ENCODE results near the gene AMH.

AMH gene

GRCh38 chr19:2236314-2237050 lies 12.6 kb upstream of the AMH start, which contains the start of the genes PLEKHJ1 and SF3A2:
PLEKHJ1 (minus strand) TSS chr19:2236329; CDS start chr19:2236248, 81 bp downstream.
SF3A2 (plus strand) TSS chr19:2236824; CDS start chr19:2243419, 6,595 bp downstream.
- peak; percentile 100 for DNase-seq

GRCh38 chr19:2237051-2237868 lies 11.9 kb upstream of the AMH start:
- no peak for DNase-seq

GRCh38 chr19:2237869-2238153 lies 11.3 kb upstream of the AMH start:
- DNase-seq, result no peak

- DNase-seq, result no peak
Measured at GRCh38 chr19:2239173-2239572, 9.9 kb upstream of the AMH start.

GRCh38 chr19:2239771-2240770 lies 9.1 kb upstream of the AMH start:
- DNase-seq, result peak; percentile 43

- DNase-seq, result no peak
Measured at GRCh38 chr19:2240881-2241760, 8.0 kb upstream of the AMH start.

- DNase-seq, result no peak
Measured at GRCh38 chr19:2242092-2242537, 7.0 kb upstream of the AMH start.

- no peak for DNase-seq
Measured at GRCh38 chr19:2242816-2243215, 6.3 kb upstream of the AMH start.

GRCh38 chr19:2243274-2244124 lies 5.6 kb upstream of the AMH start:
- DNase-seq, result no peak

- DNase-seq, result no peak
Measured at GRCh38 chr19:2244125-2244411, 5.1 kb upstream of the AMH start.

- DNase-seq, result no peak
Measured at GRCh38 chr19:2244486-2244885, 4.6 kb upstream of the AMH start.

- DNase-seq, result no peak
Measured at GRCh38 chr19:2245273-2245672, 3.9 kb upstream of the AMH start.

- DNase-seq, result no peak
Measured at GRCh38 chr19:2246014-2246620, 3.0 kb upstream of the AMH start.

- DNase-seq, result no peak
Measured at GRCh38 chr19:2246801-2247361, 2.2 kb upstream of the AMH start.

GRCh38 chr19:2247433-2248101 lies 1.6 kb upstream of the AMH start:
- no peak for DNase-seq

- DNase-seq, result no peak
Measured at GRCh38 chr19:2248136-2249009, 750 bp upstream of the AMH start.

GRCh38 chr19:2249880-2250765 lies 1.0 kb downstream of the AMH start:
- DNase-seq, result no peak

GRCh38 chr19:2250766-2251105 lies 1.6 kb downstream of the AMH start:
- no peak for DNase-seq
